ENCODE data around the gene ELL3.
A peak's percentile ranks its signal among the peaks of the same experiment; 100 is the strongest.

Gene ELL3

GRCh38 chr15:43792761-43793476 is 16.2 kb upstream of the ELL3 start:
- H3K4me3 ChIP-seq (ENCODE audit: low read depth, low read length) = peak overlapping the region; percentile 95
- TF ChIP-seq MAX (IDR thresholded peaks at IDR 0.05; ENCODE audit: low read depth, low read length) = no peak
- no peak for TF ChIP-seq CTCF (IDR thresholded peaks at IDR 0.05; ENCODE audit: low read depth, low read length)
- no peak for TF ChIP-seq MYC (IDR thresholded peaks at IDR 0.05; ENCODE audit: low read depth, low read length)
- TF ChIP-seq POLR2A (IDR thresholded peaks at IDR 0.05; ENCODE audit: extremely low read depth, insufficient read length) = no peak
- DNase-seq (ENCODE audit: low read depth) = peak; percentile 49

GRCh38 chr15:43791993-43792760 is 15.4 kb upstream of the ELL3 start, which contains the start of gene SERF2:
SERF2 (plus strand) TSS chr15:43792320; CDS start chr15:43792377, 57 bp downstream.
- peak; percentile 98 for TF ChIP-seq MYC (IDR thresholded peaks at IDR 0.05; ENCODE audit: low read depth, low read length)
- TF ChIP-seq POLR2A (IDR thresholded peaks at IDR 0.05; ENCODE audit: extremely low read depth, insufficient read length) = peak; percentile 96
- TF ChIP-seq CTCF (IDR thresholded peaks at IDR 0.05; ENCODE audit: low read depth, low read length) = no peak
- peak; percentile 100 for TF ChIP-seq MAX (IDR thresholded peaks at IDR 0.05; ENCODE audit: low read depth, low read length)
- H3K4me3 ChIP-seq (ENCODE audit: low read depth, low read length) = peak within 1 kb of the TSS; percentile 95

GRCh38 chr15:43789409-43789808 is 12.6 kb upstream of the ELL3 start:
- DNase-seq (ENCODE audit: low read depth) = no peak
- TF ChIP-seq MAX (IDR thresholded peaks at IDR 0.05; ENCODE audit: low read depth, low read length) (no peak), MYC (IDR thresholded peaks at IDR 0.05; ENCODE audit: low read depth, low read length) (no peak), POLR2A (IDR thresholded peaks at IDR 0.05; ENCODE audit: extremely low read depth, insufficient read length) (no peak), CTCF (IDR thresholded peaks at IDR 0.05; ENCODE audit: low read depth, low read length) (no peak)
- no peak overlapping the region for H3K4me3 ChIP-seq (ENCODE audit: low read depth, low read length)

More at GRCh38 chr15:43791993-43792760, 15.4 kb upstream of the ELL3 start, which contains the start of gene SERF2:
- peak; percentile 100 for DNase-seq (ENCODE audit: low read depth)

- H3K4me3 ChIP-seq (ENCODE audit: low read depth, low read length) = no peak overlapping the region
- no peak for TF ChIP-seq MAX (IDR thresholded peaks at IDR 0.05; ENCODE audit: low read depth, low read length)
- no peak for TF ChIP-seq CTCF (IDR thresholded peaks at IDR 0.05; ENCODE audit: low read depth, low read length)
- TF ChIP-seq POLR2A (IDR thresholded peaks at IDR 0.05; ENCODE audit: extremely low read depth, insufficient read length) = no peak
- no peak for TF ChIP-seq MYC (IDR thresholded peaks at IDR 0.05; ENCODE audit: low read depth, low read length)
- DNase-seq (ENCODE audit: low read depth) = no peak
Observed at GRCh38 chr15:43779016-43779415, 2.2 kb upstream of the ELL3 start.

- TF ChIP-seq POLR2A (IDR thresholded peaks at IDR 0.05; ENCODE audit: extremely low read depth, insufficient read length) (peak; percentile 46), MAX (IDR thresholded peaks at IDR 0.05; ENCODE audit: low read depth, low read length) (peak; percentile 90), MYC (IDR thresholded peaks at IDR 0.05; ENCODE audit: low read depth, low read length) (peak; percentile 91), CTCF (IDR thresholded peaks at IDR 0.05; ENCODE audit: low read depth, low read length) (peak; percentile 50)
- peak; percentile 86 for DNase-seq (ENCODE audit: low read depth)
- peak overlapping the region; percentile 74 for H3K4me3 ChIP-seq (ENCODE audit: low read depth, low read length)
Observed at GRCh38 chr15:43777267-43777914, 625 bp upstream of the ELL3 start.

Measured in NB4 (cell line).